Endothelial cell of umbilical vein (primary cell): ENCODE results near the gene PRDM16. TPM values are rescaled to one million over a fixed set of nuclear protein-coding genes. Genes with fewer than 3 reads are reported as not detected.

Experiments used
- BruUV-seq: library from RNA; stranded (reverse); fragments of 400-500 nt; replicated peaks from 2 replicates; lab custom pipeline; 2021; lab: Mats Ljungman, UMichigan
- CTCF ChIA-PET: fragments of 300-600, 350-600 bp; sonication (Branson Sonifier 250); formaldehyde crosslinking; loops from one replicate; lab custom pipeline; 2021; ENCODE audit warnings: antibody characterized with exemption, inconsistent platforms; lab: Charles Lee
- POLR2A ChIA-PET: fragments of 300-600, 350-600 bp; sonication (Branson Sonifier 250); formaldehyde crosslinking; loops from one replicate; lab custom pipeline; 2021; ENCODE audit warnings: antibody characterized with exemption, inconsistent platforms; lab: Charles Lee
- DNase-seq: peaks from one replicate; pipeline ENCODE4 v3.0.0-alpha.2; 2011; ENCODE audit warnings: low read depth, low spot score
- FAIRE-seq: peaks from 2 replicates; lab custom pipeline; 2011; peaks lifted over from hg19 to GRCh38; lab: Jason Lieb, UNC
- H2AFZ ChIP-seq: 2 replicates; pipeline ENCODE4 v1.6.0; 2012; ENCODE audit warnings: low read depth, low read length, control low read depth, inconsistent platforms
- H3K27ac ChIP-seq: 2 replicates; pipeline ENCODE4 v1.5.1; 2011; ENCODE audit warnings: low read depth, mild to moderate bottlenecking, control low read depth, low read length, moderate library complexity; ENCODE audit not compliant: insufficient read depth
- H3K27me3 ChIP-seq, 2 experiments: 2 replicates each; pipeline versions ENCODE4 v1.6.0 to v1.6.1; 2011; ENCODE audit warnings: low read length in 2 of 2, mixed read lengths in 1 of 2; ENCODE audit not compliant: control insufficient read depth in 2 of 2, insufficient read depth in 2 of 2
- H3K36me3 ChIP-seq, 2 experiments: 2 replicates in 1 of 2; 3 replicates in 1 of 2; pipeline ENCODE4 v1.5.1; 2011; ENCODE audit warnings: low read length in 2 of 2, mild to moderate bottlenecking in 1 of 2, moderate library complexity in 1 of 2; ENCODE audit not compliant: control insufficient read depth in 2 of 2, insufficient read depth in 2 of 2; ENCODE audit errors: extremely low read depth in 1 of 2
- H3K4me1 ChIP-seq: 3 replicates; pipeline ENCODE4 v1.5.1; 2011; ENCODE audit warnings: mild to moderate bottlenecking, low read length; ENCODE audit not compliant: control insufficient read depth, insufficient read depth; ENCODE audit errors: extremely low read depth
- H3K4me2 ChIP-seq: 2 replicates; pipeline ENCODE4 v1.6.1; 2011; ENCODE audit warnings: low read length, control low read depth, mixed read lengths; ENCODE audit not compliant: insufficient read depth
- H3K4me3 ChIP-seq, 3 experiments: fragments of 200-600 bp in 1 of 3; sonication (generic), shearing (Covaris generic) in 1 of 3; replicated peaks in 1 of 3; 2 replicates each; pipeline ENCODE4 v1.5.1; 2011 to 2016; ENCODE audit warnings: control low read depth in 3 of 3, low read length in 3 of 3, mild to moderate bottlenecking in 2 of 3, inconsistent platforms in 1 of 3, low read depth in 1 of 3, moderate library complexity in 1 of 3; ENCODE audit not compliant: insufficient read depth in 1 of 3
- H3K79me2 ChIP-seq: 2 replicates; pipeline ENCODE4 v1.6.0; 2012; ENCODE audit warnings: low read length, inconsistent platforms; ENCODE audit not compliant: control insufficient read depth, insufficient read depth
- H3K9ac ChIP-seq: replicated peaks from 2 replicates; pipeline ENCODE3; 2011; ENCODE audit warnings: low read length, control low read depth; ENCODE audit not compliant: insufficient read depth; ENCODE audit errors: extremely low read depth
- H3K9me1 ChIP-seq: replicated peaks from 3 replicates; pipeline ENCODE4 v1.6.0; 2011; ENCODE audit warnings: mild to moderate bottlenecking, low read length; ENCODE audit not compliant: control insufficient read depth, insufficient read depth; ENCODE audit errors: extremely low read depth
- H3K9me3 ChIP-seq: replicated peaks from 2 replicates; pipeline ENCODE4 v1.5.1; 2012; ENCODE audit warnings: low read length, inconsistent platforms; ENCODE audit not compliant: control insufficient read depth, insufficient read depth
- H4K20me1 ChIP-seq: replicated peaks from 2 replicates; pipeline ENCODE3; 2011; ENCODE audit warnings: mild to moderate bottlenecking, low read length; ENCODE audit not compliant: control insufficient read depth, insufficient read depth; ENCODE audit errors: extremely low read depth
- CTCF ChIP-seq, 2 donors: IDR thresholded peaks; 1 replicate in 1 of 2; 2 replicates in 1 of 2; pipeline ENCODE4 v1.5.1; 2011; ENCODE audit warnings: low read length in 2 of 2, mild to moderate bottlenecking in 2 of 2, moderate library complexity in 2 of 2, control low read depth in 1 of 2, inconsistent platforms in 1 of 2, low read depth in 1 of 2; ENCODE audit not compliant: insufficient read depth in 1 of 2; ENCODE audit errors: extremely low read depth in 1 of 2
- FOS ChIP-seq: IDR thresholded peaks from 2 replicates; pipeline ENCODE4 v1.6.1; 2011; ENCODE audit warnings: mild to moderate bottlenecking, low read length, moderate library complexity, borderline replicate concordance; ENCODE audit not compliant: insufficient read depth
- GATA2 ChIP-seq: IDR thresholded peaks from 2 replicates; pipeline ENCODE4 v1.7.0; 2011; ENCODE audit warnings: low read depth, mild to moderate bottlenecking, moderate library complexity, mixed read lengths, low read length; ENCODE audit not compliant: insufficient read length, insufficient read depth
- MAX ChIP-seq: IDR thresholded peaks from 2 replicates; pipeline ENCODE4 v1.6.1; 2011; ENCODE audit not compliant: insufficient read depth, insufficient read length
- MYC ChIP-seq: IDR thresholded peaks from one replicate; pipeline ENCODE4 v1.6.1; 2011; ENCODE audit warnings: mild to moderate bottlenecking, low read depth, low read length
- POLR2AphosphoS5 ChIP-seq: IDR thresholded peaks from 2 replicates; pipeline ENCODE4 v1.6.1; 2012; ENCODE audit warnings: low read depth, mild to moderate bottlenecking, control low read depth, low read length, moderate library complexity; ENCODE audit not compliant: insufficient read depth
- dilution Hi-C: fragments of 300-500 bp; cut with MboI; formaldehyde crosslinking; loops from one replicate; pipeline ENCODE4 v1.15.0; 2019; ENCODE audit warnings: low sequenced_read_pairs; ENCODE audit not compliant: extremely low pct_ligation_motif_present
- intact Hi-C: fragments of 100-400 bp; cut with micrococcal nuclease; formaldehyde crosslinking; loops from one replicate; pipeline ENCODE4 v1.10.0; 2022
- polyA plus RNA-seq, 4 experiments: library from polyadenylated mRNA; depleted of rRNA in 3 of 4; stranded (reverse) in 3 of 4; unstranded in 1 of 4; fragments of >200 nt; gene quantifications; 2 replicates each; pipeline versions ENCODE4 v1.2.1 to v1.2.3, GENCODE V29; 2011 to 2012; ENCODE audit warnings: missing spikeins in 1 of 4
- total RNA-seq: library from RNA; stranded (reverse); gene quantifications from 2 replicates; pipeline ENCODE4 v1.2.3, GENCODE V29; 2021

Gene PRDM16
- total and polyA plus RNA-seq, 2 donors (not counting 3 experiments of a cell fraction or from before 2014, with no cell fraction given), result not detected

- H3K4me2 ChIP-seq, result no peak overlapping the region
- no TSS peak for BruUV-seq
- H2AFZ ChIP-seq, result no peak overlapping the region
- H3K4me3 ChIP-seq, result no peak overlapping the region
- H3K9ac ChIP-seq, result no peak overlapping the region
- POLR2A ChIA-PET, result no interaction called here
- H4K20me1 ChIP-seq, result no peaks in the 10 kb centered on the region
- TF ChIP-seq POLR2AphosphoS5 (no peak), GATA2 (no peak)
- H3K79me2 ChIP-seq, result no peaks in the 10 kb centered on the region
- CTCF ChIA-PET, result no interaction called here
- H3K36me3 ChIP-seq, result no peaks in the 10 kb centered on the region
- H3K9me3 ChIP-seq, result peaks cover 5% of the 10 kb centered on the region
- H3K27ac ChIP-seq, result no peak overlapping the region
- dilution Hi-C loops (no loop called here), intact Hi-C loops (no loop called here)
- no peaks in the 10 kb centered on the region for H3K27me3 ChIP-seq
- H3K9me1 ChIP-seq, result no peaks in the 10 kb centered on the region
- no peak for FAIRE-seq
- DNase-seq, result no peak
- no peaks in the 10 kb centered on the region for H3K4me1 ChIP-seq
Observed at GRCh38 chr1:3109355-3109754, 40.4 kb downstream of the PRDM16 start.

- FAIRE-seq (no peak), DNase-seq (no peak)
- no peaks in the 10 kb centered on the region for H3K27me3 ChIP-seq
- TF ChIP-seq FOS (no peak), CTCF (IDR thresholded peaks at IDR 0.05; ENCODE audit: extremely low read depth in 1 of 2, insufficient read depth in 1 of 2, low read depth in 1 of 2, low read length in 2 of 2) (no peak), MYC (no peak), MAX (no peak), POLR2AphosphoS5 (no peak)
- H4K20me1 ChIP-seq, result no peaks in the 10 kb centered on the region
- no peaks in the 10 kb centered on the region for H3K9me1 ChIP-seq
- no peak overlapping the region for H3K4me3 ChIP-seq
- no peak overlapping the region for H3K27ac ChIP-seq
- no peak overlapping the region for H2AFZ ChIP-seq
- CTCF ChIA-PET, result no interaction called here
- BruUV-seq, result no TSS peak
- intact Hi-C loops, result no loop called here
- no peaks in the 10 kb centered on the region for H3K79me2 ChIP-seq
- dilution Hi-C loops, result no loop called here
- H3K4me1 ChIP-seq, result no peaks in the 10 kb centered on the region
- H3K36me3 ChIP-seq, result no peaks in the 10 kb centered on the region
- H3K9me3 ChIP-seq, result peaks cover 6% of the 10 kb centered on the region
- POLR2A ChIA-PET, result no interaction called here
- H3K9ac ChIP-seq, result no peak overlapping the region
- no peak overlapping the region for H3K4me2 ChIP-seq
Observed at GRCh38 chr1:3111348-3112021, 42.5 kb downstream of the PRDM16 start.
